ENCODE data around the gene ZNF281.
A peak's percentile ranks its signal among the peaks of the same experiment; 100 is the strongest.
"Not testable (repeated sequence)": the region's sequence is repeated elsewhere in the genome, so short reads cannot be mapped to it uniquely, and the experiment has no call there.

Gene ZNF281

DNA sequence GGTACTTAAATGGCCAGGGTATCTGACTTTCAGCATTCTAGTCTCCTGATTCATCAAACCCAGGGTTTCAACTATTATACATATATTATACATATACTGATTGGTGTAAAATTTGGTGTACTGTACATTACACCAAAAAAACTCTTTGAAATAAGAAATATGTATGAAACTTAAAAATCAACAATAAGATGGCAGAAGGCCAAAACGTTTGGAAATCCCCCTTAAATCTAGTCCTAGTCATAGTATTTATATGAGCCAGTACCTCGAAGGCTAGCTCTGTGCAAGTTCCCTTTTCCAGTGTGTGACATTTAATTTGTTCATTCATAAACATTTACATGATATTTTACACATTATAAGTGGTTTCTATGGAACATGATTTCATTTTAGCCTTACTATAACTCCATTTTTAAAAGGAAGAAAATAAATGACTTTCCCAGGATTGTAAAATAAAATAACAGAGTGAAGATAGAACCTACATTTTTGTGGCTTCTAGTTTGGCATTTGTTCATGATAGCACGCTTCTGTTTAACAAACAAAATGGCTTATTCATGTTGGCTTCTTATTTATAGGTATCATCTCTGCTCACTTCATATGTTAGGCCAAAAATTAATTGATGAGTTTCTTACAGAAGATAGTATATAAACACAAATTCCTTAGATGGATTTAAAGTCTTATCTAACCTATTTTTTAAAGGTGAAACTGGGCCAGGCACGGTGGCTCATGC lies 18.8 kb upstream of the ZNF281 start:
- DNase-seq (ENCODE audit: low read depth in 2 of 2), result no peak

DNA sequence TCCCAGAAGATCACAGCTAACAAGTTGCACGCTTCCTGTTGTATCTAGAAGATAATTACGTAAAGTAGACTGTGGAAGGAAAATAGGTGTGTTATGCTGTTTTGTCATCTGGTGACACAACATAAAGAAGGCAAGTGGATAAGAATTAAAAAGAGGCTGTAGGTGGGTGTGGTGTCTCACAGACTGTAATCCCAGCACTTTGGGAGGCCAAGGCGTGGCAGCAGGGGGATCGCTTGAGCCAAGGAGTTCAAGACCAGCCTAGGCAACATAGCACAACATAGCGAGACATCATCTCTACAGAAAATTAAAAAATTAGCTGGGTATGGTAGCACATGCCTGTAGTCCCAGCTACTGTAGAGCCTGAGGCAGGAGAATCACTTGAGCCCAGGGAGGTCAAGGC lies 17.9 kb upstream of the ZNF281 start:
- no peak for DNase-seq (ENCODE audit: low read depth in 2 of 2)

DNA sequence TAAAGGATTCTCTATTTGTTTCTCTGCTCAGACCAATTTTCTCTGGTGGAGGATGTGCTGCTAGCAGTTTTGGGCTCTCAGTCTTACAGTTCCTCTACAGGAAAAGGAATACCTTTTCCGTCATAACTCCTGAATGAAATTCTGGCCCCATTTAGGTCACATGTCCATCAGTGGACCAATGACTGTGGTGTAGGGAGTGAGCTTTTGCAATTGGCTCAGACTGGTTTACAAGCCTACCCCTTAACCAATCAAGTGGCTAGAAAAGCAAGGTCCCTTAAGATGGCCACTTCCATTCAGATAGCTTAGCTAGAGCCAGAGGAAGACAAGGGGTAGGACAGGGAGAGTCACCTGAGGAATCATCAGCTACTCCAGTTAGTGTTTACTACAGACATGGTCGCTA lies 16.4 kb upstream of the ZNF281 start:
- no peak for DNase-seq (ENCODE audit: low read depth in 2 of 2)

DNA sequence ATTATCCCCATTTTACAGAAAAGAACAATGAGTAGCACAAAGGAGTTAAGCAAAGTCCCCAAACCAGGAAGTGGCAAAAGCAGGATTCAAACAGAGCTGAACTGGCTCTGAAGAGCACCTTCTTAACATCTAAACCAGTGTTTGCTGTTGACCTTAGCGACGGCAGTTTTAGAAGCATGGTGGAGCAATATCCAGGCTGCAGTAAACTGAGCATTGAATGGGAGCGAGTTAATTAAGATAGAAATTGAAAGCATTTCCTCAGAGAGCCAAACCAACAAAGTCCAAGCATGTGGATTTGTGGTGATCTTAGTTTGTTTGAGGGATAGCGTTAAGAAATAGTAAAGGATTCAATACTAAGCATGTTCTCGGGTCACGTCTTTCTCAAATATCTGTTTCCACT lies 13.4 kb upstream of the ZNF281 start:
- no peak for DNase-seq (ENCODE audit: low read depth in 2 of 2)

DNA sequence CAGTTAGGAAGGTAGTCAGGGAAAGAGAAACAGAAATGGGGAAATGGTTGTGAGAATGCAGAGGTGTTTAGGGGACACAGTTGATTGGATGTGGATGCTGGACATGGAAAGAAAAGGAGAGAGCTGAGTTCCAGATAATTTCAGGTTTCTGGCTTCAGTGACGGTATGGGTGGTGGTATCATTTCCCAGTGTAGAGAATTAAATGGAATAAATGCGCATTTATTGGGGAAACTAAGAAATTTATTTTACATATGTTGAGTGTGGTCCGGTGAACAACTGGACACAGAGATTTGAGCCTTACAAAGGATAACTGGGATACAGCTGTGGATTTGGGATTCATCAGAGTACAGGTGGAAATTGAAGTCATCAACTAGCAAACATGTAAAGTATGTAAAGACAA lies 12.4 kb upstream of the ZNF281 start:
- DNase-seq (ENCODE audit: low read depth in 2 of 2), result no peak

DNA sequence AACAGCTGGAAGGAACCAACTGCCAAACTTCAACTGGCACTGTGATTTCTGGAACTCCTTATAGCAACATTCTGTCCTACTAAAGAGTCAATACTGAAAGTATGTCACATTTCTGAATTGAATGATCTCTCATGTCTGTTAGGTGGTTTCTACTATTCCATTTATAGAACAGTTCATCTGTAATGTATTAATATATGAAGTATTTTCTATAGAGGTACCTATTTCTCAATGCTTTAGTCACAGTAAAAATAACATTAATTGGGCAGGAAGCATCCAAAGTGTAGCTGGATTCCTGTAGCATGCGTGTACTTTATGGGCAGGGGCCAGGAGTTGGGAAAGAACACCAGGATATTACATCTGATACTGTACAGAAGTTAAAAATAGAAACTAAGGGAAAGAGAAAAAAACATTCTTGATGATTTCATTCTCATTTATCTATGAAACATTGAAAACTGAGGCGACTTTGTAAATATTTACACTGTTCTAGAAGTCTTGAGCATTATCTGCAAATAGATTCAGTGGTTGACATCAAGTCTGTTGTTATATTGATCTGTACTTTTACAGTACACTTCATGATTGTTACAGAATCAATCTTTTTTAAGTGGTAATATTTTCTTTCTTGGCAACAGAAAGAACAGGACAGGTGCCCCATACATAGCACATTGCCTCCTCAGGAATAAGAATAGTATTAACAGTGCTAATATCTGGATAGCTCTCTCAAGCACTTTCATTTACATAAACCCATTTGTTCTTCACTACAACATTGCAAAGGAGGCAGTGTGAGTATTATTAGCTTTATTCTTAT lies 6.2 kb upstream of the ZNF281 start:
- DNase-seq (ENCODE audit: low read depth in 2 of 2), result no peak

DNA sequence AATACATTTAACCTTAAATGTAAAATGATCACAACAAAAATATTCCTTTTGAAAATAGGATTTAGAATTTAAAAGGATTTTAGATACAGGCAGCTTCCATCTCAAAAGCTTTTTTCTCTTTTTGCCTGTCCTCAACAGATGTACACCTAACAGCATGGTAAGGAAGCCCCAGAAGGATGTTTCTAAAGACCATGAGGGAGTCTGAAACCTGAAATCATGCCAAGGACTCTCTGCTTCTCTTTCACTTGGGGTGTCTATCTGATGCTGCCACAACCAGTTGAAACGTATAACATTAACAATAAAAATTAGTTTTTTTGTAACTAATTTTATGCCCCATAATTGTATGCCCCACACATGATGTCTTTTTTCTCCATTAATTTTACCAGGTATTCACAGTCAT lies 5.4 kb upstream of the ZNF281 start:
- DNase-seq (ENCODE audit: low read depth in 2 of 2), result no peak

DNA sequence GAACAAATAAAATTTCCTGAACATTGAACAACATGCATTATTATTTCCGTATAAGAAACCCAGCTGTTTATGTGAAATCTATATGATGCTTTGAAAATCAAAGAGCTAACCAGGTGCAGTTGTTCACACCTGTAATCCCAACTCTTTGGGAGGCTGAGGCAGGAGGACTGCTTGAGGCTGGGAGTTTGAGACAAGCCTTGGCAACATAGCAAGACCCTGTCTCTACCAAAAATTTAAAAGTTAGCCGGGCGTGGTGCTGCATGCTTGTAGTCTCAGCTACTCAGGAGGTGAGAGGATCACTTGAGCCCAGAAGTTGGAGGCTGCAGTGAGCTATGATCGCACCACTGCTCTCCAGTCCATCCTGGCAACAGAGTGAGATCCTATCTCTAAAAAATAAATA lies 4.8 kb upstream of the ZNF281 start:
- no peak for DNase-seq (ENCODE audit: low read depth in 2 of 2)

DNA sequence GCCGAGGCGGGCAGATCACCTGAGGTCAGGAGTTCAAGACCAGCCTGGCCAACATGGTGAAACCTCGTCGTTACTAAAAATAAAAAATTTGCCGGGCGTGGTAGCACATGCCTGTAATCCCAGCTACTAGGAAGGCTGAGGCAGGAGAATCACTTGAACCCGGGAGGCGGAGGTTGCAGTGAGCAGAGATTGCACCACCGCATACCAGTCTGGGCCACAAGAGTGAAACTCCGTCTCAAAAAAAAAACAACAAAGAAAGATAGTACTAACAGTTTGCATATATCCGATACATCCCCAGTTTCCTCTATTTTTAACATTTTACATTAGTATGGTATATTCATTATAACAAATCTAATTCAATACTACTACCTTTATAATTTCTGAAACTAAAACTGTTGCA lies 3.9 kb upstream of the ZNF281 start:
- DNase-seq (ENCODE audit: low read depth in 2 of 2), result not testable (repeated sequence)

DNA sequence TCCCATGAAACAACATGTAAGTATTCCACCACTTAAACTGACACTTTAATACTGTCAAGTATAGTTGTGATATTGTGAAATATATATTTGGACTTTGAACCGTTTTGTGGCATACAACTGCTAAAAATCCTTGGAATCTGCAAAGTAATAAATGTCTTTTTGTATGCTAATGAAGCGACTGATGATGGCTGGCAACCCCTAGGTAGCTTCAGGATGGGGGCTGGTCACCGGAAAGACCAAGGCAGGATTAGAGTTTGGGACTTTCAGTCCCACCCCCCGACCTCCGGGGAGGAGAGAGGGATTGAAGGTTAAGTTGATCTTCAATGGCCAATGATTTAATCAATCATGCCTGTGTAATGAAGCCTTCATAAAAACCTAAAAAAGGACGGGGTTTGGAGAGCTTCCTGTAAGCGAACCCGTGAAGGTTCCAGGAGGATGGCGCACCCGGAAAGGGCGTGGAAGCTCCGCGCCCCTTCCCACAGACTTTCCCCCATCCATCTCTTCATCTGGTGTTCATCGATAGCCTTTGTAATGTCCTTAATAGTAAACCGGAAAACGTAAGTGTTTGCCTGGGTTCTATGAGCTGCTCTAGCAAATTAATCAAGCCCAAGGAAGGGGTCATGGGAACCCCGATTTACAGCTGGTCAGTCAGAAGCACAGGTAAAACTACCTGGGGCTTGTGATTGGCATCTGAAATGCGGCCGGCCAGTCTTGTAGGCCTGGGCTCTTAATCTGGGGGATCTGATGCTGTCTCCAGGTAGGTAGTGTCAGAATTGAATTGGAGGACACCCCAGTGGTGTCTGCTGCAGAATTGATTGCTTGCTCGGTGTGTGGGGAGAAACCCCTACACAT lies 1.8 kb upstream of the ZNF281 start:
- no peak for DNase-seq (ENCODE audit: low read depth in 2 of 2)

DNA sequence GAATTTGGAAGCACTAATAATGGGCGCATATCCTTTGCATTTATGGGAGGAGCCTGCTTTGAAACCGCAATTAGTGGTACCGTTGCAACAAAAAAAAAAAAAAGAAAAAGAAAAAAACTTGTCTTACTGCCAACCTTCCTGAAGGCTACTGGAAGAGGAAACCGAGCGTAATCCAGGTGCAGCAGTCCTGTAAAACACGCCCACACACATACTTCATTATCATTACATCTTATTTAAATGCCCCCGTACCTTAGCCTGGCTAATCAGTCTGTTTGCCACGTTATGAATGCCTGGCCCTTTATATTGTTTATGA lies 686 bp upstream of the ZNF281 start:
- DNase-seq (ENCODE audit: low read depth in 2 of 2), result no peak

DNA sequence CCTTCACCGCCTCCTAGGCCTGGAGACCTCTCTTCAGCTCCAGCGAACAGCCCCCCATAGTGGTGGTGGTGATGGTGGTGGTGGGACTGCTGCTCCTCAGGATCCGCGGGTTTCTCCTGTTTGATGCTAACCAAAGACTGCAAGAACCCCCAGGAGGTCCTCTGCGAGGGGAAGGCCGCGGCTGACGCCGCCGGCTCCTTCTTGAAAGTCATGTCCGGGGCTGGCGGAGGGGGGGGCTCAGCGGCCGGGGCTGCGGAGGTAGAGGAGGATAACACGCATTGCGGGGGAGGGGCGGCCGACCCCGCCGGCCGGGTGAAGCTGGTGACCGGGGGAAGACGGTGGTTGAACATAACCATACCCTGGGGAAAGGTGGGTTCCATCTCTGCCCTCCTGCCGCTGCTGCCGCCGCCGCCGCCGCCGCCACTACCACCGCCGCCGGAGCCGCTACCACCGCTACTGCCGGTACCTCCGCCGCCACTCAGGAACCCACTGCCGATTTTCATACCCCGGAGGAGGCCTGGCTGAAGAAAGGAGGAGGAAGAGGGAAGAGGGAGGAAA lies 554 bp downstream of the ZNF281 start:
- DNase-seq (ENCODE audit: low read depth in 2 of 2), result peak in 1 of 2 donors; percentile 5

DNA sequence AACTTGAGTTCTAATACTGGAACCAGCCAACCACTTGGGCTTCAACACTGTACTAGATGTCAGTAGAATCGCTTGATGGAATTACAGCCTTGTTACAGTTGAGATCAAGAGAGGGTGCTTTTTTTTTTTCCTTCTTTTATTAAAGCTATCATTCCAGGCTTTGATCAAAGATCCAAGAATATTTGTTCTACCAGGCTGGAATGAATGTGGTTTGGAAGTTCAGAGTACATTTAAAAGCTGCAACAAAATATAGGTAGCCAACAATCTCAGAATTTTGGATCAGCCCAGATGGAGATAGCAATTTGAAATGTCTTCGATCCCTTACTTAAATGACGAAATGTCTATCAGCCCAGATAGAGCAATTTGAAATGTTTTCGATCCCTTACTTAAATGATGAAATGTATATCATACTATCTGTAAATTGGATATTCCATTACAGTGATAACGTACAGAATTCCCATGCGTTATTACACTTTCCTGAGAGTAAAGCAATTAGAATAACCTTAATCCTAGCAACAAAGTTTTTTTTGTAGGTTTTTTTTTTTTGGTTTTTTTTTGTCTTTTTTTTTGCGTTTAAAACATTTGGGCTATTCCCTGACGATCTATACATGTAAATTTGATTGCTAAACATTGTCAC lies 3.6 kb downstream of the ZNF281 start:
- no peak for DNase-seq (ENCODE audit: low read depth in 2 of 2)

DNA sequence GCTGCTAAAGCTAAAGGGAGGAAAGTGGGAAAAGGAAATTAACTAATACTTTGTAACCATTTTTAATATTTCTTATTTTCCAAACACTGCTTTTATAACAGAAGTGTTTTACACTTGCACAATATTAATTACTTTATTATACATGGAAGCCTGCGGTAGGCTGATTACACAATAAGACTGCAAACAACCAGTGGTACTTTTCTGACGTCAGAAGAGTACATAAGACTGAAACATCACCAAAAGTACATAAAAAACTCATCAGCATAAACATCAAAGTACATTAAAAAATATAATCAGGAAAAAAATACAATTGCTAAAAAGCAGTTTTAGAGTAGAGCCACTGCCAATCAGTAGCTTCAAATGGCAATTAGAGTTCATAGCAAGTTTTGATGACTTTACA lies 4.6 kb downstream of the ZNF281 start:
- DNase-seq (ENCODE audit: low read depth in 2 of 2), result no peak

DNA sequence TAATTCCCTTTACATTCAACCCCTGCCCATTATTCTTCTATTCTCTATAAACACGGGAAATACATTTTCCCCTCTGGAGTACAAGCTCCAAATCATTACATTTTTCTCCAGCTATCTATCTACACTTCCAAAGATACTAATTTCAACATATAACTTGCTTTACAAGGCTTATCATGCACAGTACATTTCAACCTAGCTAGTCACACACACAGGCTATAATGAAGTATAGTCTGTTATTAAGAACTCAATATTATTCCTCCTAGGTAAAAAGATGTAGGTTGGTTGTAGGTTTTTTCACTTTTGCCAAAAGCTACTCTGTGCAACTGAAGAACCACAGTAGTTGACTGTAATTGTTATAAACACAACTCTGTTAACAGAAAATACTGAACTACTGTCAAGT lies 8.1 kb downstream of the ZNF281 start:
- DNase-seq (ENCODE audit: low read depth in 2 of 2), result no peak

DNA sequence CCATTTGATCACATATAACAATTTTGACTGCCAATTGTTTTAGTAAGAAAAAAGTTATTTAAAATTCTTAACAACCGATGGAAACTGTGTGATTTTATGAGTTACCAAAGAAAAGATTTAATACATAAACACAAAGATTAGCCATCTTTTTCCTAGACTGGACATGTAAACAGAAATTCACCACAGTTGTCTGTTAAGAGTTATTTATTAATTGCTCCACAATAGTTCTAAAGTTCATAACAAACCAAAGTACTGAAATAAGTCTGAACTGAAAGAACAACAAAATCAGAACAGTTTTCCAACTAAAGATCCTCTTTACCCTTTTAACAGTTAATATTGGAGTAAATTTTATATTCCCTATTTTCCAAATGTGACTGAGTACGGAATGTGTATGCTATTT lies 8.6 kb downstream of the ZNF281 start:
- no peak for DNase-seq (ENCODE audit: low read depth in 2 of 2)

DNA sequence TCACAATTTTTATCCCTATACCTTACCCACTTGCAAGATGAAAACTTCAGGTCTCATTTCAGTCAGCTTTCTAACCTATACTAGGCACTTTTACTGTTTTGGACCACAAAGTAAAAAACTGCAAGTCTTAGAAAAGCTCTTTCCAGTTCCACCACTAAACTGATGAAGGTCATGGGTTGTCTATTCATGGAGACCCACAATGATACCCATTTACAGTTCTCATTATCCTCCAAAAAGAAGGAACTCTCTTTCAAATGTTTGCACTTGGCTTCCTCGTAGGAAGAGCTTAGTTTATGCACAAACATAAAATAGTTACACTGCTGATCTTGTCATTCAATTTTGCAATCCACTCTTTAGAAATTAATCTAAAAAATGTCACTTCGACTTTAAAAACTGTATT lies 9.3 kb downstream of the ZNF281 start:
- DNase-seq (ENCODE audit: low read depth in 2 of 2), result no peak

DNA sequence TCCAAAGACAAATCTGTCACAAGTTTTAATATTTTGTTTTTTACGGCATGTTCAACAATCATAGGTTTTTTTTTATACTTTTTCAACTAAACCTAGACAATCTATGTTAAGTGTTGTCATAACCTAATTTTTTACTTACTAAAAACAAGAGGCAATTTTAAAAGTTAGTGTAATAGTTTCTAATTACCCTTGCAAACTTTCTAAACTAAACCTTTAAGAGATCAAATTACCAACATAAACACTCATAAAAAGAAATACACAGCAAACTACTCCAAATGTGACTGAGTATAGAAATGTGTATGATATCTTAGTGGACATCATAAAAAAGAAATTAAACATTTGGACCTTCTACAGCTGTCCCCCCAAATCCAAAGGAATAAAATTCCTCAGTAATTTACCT lies 10.0 kb downstream of the ZNF281 start:
- no peak for DNase-seq (ENCODE audit: low read depth in 2 of 2)

DNA sequence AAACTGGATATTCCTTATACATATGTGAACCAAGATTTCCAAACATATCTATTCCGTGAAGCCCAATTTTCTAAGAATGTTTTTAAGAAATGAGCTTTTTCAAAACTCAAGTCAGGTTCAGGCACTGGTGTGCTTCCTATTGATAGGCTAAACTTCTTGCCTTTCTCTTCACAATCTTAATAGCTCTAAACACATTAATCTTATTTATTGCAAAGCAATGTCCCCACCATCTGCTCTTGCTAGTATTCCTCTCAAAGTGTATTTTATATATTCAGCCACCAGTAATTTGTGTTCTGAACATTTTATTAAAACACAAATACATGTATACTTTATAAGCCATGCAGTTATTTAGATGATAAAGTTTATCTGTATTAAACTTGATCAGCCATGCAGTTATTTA lies 11.5 kb downstream of the ZNF281 start:
- no peak for DNase-seq (ENCODE audit: low read depth in 2 of 2)

DNA sequence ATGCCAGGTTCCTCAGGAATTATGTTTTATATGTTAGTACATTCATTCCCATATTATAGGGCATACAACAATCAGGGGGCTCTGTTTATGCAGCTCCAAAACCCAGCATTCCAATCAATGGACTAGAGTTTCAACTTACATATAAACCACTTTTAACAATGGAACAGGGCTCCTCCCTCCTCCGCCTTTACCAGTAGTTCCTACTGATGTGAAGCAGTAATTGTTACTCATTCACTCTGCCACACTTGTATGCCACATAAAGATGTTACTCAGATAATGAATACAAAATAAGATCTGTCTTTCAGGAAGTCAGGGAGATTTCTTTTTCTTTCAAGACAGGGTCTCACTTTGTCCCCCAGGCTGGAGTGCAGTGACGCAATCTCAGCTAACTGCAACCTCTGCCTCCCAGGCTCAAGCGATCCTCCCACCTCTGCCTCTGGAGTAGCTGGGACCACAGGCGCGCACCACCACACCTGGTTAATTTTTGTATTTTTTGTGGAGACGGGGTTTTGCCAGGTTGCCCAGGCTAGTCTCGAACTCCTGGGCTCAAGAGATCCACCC lies 17.1 kb downstream of the ZNF281 start:
- no peak for DNase-seq (ENCODE audit: low read depth in 2 of 2)

DNA sequence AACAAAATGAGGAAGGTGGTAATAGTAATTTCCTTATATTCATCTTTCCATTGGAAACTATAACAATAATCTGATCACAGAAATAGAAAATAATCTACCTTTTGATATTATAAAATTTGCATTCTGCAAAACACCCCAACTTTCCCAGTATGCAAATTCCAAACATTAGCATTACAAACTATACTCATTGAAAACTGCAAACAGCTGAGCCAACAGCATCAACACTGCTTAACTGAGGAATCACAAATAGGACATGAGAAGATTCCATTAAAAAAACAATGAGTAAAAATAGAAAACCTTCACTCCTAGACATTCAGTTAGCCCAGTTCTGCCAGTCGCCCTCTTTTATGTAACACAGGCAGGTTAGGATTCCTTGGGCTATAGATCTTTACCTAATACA lies 18.1 kb downstream of the ZNF281 start:
- DNase-seq (ENCODE audit: low read depth in 2 of 2), result no peak

DNA sequence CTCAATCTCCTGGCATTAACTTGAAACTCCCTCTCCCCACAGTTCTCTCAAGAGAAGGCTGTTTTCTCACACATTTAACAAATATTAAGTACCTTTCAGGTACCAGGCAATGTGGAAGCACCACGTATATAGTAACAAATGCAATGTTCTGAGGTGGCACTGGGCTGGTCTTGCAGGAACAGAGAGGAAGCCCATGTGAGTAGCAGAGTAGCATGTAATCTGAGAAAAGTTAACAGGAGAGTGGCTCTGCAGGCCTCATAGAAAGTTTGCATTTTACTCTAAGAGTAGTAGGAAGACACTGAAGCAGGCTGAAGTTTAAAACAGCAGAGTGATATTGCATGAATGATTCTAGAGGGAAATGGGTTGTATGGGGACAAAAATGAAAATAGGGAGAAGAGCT lies 21.0 kb downstream of the ZNF281 start:
- DNase-seq (ENCODE audit: low read depth in 2 of 2), result no peak

Measured in stimulated activated CD8-positive, alpha-beta memory T cell treated with anti-CD3 and anti-CD28 coated beads, Interleukin-2, amount 100 ng/mL, for 1 hour (primary cell).